ENCODE results near the gene IQUB.
"Not testable (repeated sequence)": the region's sequence is repeated elsewhere in the genome, so short reads cannot be mapped to it uniquely, and the experiment has no call there.

IQUB gene

GRCh38 chr7:123534383-123535260 is at the start of gene IQUB:
Gene IQUB, minus strand, starts transcription at chr7:123534595. Its CDS starts 22,255 bp downstream, at chr7:123512340.
- DNase-seq (ENCODE audit: low read depth) = peak; percentile 94

GRCh38 chr7:123583821-123584220 is 49.4 kb upstream of the IQUB start:
- no peak for DNase-seq (ENCODE audit: low read depth)

DNA sequence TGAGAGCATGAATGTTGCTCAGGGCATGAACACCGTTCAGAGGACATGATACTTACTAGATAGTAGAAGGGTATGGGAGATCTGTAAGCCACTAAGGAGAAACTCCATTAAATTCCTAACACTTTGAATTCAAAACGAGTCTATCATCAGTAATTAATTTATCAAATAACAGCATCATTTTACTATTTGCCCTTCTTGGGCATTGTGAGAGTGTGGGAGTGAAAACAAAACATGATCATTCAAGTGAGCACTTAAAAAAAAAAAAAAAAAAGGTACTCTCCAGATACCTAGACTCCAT is 46.7 kb upstream of the IQUB start:
- DNase-seq (ENCODE audit: low read depth) = no peak

DNA sequence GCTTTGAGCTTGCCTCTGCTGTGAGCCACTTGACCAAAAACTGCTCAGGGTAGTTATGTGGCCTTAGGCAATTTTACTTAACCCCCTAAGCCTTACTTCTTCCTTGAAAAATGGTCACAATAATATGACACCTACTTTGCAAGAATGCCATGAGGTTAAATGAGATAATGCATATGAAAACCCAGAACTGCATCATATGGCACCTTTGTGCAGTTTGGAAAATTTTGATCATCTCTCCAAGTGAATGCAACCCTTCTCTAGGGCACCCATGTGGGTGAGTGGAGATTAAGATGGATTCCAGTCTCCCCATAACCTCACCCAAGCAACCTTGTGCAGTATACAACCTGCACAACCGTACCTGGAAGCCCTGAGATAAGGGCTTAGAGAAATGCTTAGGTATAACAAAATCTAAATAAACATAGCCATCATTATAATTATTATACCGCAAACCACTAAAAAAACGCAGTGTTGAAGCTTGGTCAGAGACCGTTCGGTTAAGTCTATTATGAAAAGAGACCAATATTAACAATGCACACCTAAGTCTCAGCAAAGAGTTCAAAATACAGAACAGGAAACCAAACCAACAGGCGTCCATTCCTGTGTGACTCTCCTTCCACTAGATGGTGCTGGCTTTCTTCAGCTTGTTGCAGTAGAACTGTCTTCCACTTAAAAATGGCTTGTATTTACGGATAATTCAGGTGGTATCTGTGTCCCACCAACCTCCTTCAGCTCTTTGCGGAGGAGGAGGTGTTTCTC is 46.2 kb upstream of the IQUB start:
- no peak for DNase-seq (ENCODE audit: low read depth)

DNA sequence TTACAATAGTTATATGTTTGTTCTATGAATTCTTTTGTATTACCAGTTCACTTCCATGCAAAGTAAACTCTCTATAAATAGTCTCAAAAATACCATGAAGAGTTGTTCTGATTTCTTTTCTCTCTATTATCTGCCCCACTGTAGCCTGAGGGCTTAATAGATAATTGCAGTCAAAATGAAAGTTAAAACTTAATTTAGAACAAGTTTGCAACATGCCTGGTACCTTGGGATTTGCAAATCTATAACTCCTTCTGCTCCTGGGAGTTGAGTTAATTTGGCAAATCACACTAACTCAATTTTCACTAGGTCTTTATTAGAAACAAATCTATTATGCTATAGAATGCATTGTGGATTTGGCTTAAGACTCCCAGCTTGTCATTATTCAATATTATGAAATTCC is 45.0 kb upstream of the IQUB start:
- DNase-seq (ENCODE audit: low read depth) = no peak

DNA sequence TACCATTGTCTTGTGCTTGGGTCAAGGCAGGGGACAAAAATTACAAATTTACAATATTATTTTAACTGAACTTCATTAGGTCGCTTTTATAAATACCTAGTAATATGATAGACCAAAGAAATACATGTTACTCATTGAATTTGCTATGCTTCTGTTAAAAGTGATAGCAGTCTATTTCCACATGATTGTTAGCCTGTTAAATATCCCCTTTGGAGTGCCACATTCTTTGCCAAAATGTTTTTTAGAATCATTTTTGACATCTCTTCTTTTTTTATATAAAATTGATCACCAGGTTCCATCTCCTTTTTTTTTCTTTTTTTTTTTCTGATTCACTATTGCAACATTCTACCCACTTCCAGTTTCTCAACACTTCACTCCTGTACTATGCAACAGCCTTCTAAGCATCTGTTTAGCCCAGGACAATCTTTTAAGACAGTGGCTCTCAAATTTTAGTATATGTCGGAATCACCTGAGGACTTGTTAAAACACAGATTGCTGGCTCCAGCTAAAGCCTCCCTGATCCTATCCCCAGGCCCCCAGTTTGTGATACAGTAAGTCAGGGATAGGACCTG is 39.6 kb upstream of the IQUB start:
- DNase-seq (ENCODE audit: low read depth) = no peak

- no peak for DNase-seq (ENCODE audit: low read depth)
Observed at GRCh38 chr7:123573341-123573740, 38.9 kb upstream of the IQUB start.

DNA sequence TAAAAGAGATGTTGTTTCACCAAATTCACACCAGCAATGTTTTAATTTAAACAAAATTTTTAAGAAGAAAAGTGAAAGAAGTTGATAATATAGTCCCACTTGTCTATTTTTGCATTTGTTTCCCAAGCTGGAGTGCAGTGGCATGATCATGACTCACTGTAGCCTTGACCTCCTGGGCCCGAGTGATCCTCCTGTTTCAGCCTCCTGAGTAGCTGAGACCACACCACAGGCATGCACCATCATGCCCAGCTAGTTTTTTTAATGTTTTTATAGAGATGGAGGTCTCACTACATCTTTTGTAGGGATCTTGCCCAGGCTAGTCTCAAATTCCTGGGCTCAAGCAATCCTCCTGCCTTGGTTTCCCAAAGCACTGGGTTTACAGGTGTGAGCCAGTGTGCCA is 37.3 kb upstream of the IQUB start:
- DNase-seq (ENCODE audit: low read depth) = no peak

DNA sequence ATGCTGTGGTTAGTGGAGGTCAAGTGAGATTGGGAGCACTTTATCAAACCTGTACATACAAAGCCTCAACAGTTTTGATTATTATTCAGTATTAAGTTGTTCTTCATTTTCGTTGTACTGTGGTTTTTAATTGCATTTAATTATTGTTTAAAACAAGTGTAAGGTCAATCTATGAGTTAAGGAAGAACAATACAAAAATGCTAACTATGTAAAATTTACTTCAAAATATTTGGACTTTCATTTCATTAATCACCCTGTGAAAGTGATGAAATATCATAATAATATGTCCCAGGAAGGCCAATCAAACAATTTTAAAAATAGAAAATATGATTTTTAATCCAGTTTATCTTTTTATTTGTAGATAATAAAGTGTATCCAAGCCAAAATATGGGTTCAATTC is 36.8 kb upstream of the IQUB start:
- DNase-seq (ENCODE audit: low read depth) = no peak

DNA sequence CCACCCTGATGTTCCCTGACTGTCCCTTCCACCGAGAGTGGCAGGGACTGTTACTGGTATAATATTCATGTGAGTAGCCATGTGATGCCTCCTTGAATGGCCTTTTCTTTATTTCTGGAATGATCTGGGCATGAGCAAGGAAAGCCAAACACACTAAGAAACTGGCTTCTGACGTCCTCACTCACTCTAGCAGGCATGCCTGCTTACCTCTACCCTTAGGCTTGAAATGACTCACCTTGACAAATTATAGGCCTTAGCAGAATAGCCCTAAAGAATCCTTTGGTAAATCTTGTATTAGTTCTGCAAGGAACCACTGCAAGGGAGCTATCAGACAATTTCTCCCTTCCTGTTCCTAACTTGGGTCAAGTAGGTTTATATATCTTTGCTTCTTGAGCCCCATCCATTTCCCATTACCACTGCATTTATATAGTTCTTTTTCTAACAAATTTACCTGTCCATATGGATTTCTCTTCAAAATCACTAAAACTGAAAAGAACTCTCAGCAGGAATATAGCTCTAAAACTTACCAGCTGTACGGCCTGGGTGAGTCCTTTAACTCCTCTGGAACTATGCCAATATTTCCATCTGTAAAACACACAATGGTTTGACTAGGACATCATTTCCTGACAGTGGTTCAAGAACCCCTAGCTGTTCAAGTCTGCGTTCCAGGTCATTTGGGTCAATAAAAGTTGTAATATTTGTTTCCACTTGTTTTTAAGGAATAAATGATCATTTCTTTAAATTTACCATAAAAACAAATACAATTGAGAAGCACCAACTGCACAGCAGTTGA is 36.2 kb upstream of the IQUB start:
- DNase-seq (ENCODE audit: low read depth) = no peak

- DNase-seq (ENCODE audit: low read depth) = no peak
Observed at GRCh38 chr7:123569352-123570010, 35.1 kb upstream of the IQUB start.

GRCh38 chr7:123562121-123562520 is 27.7 kb upstream of the IQUB start:
- DNase-seq (ENCODE audit: low read depth) = no peak

DNA sequence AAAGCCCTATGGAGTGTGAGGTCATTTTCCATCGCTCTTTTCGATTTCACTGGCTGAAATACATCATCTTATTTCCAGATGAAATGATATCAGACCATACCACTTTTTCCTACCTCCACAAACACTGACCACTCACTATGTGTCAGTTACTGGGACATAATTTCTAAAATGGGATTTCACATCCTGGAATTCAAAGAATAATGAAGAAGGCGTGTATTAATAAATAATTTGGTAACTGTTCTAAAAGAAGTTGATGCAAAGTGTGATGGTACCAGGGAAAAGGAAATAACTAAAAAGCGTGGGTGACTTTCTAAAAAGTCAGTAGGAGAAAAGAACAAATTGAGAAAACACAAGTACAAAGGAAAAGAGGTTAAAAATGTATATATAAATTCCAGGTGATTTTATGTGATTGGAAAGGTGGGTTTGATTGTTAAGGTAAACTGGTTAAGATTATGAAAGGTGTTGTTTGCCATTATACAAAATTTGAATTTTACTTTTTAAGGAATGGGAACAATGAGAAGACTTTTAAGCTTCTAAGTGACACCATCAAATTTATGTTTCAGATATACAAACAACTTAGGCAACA is 24.0 kb upstream of the IQUB start:
- DNase-seq (ENCODE audit: low read depth) = no peak

- DNase-seq (ENCODE audit: low read depth) = peak; percentile 92
Observed at GRCh38 chr7:123557398-123558288, 23.2 kb upstream of the IQUB start, which contains the start of gene NDUFA5. Gene NDUFA5, minus strand, starts transcription at chr7:123557818. Its CDS starts 23 bp downstream, at chr7:123557795.

GRCh38 chr7:123557016-123557397 is 22.6 kb upstream of the IQUB start:
- DNase-seq (ENCODE audit: low read depth) = no peak

GRCh38 chr7:123555484-123555883 is 21.1 kb upstream of the IQUB start:
- DNase-seq (ENCODE audit: low read depth) = no peak

DNA sequence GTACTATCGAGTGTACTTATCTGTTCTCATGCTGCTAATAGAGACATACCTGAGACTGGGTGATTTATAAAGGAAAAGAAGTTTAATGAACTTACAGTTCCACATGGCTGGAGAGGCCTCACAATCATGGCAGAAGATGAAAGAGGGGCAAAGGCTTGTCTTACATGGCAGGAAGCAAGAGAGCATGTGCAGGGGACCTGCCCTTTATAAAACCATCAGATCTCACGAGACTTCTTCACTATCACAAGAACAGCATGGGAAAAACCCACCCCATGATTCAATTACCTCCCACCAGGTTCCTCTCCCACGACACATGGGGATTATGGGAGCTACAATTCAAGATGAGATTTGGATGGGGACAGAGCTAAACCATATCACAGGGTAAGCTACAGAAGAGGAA is 18.8 kb upstream of the IQUB start:
- DNase-seq (ENCODE audit: low read depth) = no peak

- DNase-seq (ENCODE audit: low read depth) = no peak
Observed at GRCh38 chr7:123552641-123553040, 18.2 kb upstream of the IQUB start.

- not testable (repeated sequence) for DNase-seq (ENCODE audit: low read depth)
Observed at GRCh38 chr7:123552134-123552533, 17.7 kb upstream of the IQUB start.

DNA sequence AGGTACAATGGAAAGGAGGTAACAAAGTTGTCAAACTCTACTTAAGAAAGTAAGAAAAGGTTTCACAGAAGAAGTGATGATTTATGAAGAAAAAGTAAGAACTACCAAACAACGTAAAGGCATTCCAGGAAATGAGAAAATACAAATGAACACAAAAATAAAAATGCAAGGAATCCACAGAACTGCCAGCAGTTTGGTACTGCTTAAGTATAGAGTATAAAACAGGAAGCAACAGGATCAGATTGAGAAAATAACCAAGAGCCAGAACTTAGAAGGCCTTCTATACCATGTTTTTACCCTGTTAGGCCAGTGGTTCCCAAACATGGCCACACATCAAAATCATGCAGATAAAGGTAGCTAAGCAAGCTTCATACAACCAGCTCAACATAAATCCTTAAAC is 14.0 kb upstream of the IQUB start:
- DNase-seq (ENCODE audit: low read depth) = no peak

Data from stimulated activated CD8-positive, alpha-beta memory T cell treated with anti-CD3 and anti-CD28 coated beads, Interleukin-4, amount 100 ng/mL, for 24 hours (primary cell).